Astrocyte of the hippocampus (primary cell): ENCODE results near the gene LGALSL.

ENCODE experiments used
- DNase-seq: peaks from one replicate; pipeline ENCODE4 v3.0.0; 2011; ENCODE audit warnings: low read depth, low spot score

The LGALSL gene

GRCh38 chr2:64453770-64454385 lies at the start of gene LGALSL:
Gene LGALSL (plus strand): TSS chr2:64454162. CDS start chr2:64454546, 384 bp downstream.
- peak; percentile 85 for DNase-seq

GRCh38 chr2:64404743-64405142 lies 49.2 kb upstream of the LGALSL start:
- no peak for DNase-seq

DNA sequence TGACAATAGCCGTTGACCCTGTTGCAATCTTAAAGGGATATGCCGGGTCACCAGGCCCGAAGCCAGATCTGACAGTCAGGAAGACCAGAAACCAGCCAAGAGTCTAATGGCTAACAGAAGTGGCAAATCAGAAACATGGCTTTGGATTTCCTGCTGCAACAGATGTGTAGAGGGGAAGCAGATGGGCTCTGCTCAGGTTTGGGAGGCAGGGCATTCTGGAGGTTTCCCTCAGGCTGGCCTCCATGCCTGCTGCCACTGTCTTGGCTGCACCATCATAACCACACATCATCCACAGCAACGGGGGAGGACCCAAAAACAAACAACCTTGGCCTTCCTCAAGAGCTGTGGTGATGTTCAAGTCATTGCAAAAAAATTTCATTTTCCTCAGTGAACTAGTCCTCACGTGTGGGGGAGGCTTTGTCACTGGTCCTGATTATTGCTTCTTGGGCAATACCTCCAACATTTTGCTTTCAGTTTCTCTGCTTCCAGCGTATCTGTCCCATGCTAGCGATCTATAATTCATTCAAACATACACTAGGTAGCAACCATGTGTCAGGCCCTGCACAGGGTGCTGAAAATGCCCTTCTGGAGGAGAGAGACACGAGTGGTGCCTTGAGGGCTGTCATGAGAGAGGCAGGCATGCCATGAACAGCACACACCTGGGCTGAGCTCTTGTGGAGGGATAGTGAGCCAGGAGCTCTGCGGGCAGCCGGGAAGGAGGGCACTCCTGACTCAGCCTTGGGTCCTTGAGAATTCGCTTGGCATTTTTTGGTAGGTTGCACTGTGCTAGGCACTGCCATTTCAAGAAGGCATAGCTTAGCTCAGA lies 48.2 kb upstream of the LGALSL start:
- peak; percentile 35 for DNase-seq

GRCh38 chr2:64406407-64406774 lies 47.6 kb upstream of the LGALSL start:
- no peak for DNase-seq

GRCh38 chr2:64408031-64408430 lies 45.9 kb upstream of the LGALSL start:
- no peak for DNase-seq

GRCh38 chr2:64410671-64411070 lies 43.3 kb upstream of the LGALSL start:
- no peak for DNase-seq

- DNase-seq, result no peak
These were observed 41.3 kb upstream of the LGALSL start for GRCh38 chr2:64412671-64413070.

GRCh38 chr2:64414736-64415435 lies 39.1 kb upstream of the LGALSL start:
- DNase-seq, result no peak

DNA sequence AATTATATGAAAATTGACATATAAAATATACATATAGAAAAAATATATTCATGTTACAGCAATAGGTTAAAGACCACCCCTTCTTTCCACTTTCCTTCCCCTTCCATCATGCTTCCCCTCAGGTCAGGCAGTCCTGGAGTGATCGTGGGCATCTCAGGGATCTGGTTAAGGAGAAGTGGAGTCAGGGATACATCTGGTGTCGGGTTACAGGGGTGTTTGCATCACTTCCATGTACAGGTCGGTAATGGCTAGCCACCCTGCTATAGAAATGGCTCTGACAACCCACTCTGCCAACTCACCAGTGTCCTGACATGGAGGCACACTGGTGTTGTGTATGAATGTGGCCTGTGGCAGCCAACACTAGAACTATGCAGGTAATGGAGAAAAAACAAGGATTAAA lies 36.3 kb upstream of the LGALSL start:
- DNase-seq, result no peak

GRCh38 chr2:64419596-64420165 lies 34.3 kb upstream of the LGALSL start:
- no peak for DNase-seq

DNA sequence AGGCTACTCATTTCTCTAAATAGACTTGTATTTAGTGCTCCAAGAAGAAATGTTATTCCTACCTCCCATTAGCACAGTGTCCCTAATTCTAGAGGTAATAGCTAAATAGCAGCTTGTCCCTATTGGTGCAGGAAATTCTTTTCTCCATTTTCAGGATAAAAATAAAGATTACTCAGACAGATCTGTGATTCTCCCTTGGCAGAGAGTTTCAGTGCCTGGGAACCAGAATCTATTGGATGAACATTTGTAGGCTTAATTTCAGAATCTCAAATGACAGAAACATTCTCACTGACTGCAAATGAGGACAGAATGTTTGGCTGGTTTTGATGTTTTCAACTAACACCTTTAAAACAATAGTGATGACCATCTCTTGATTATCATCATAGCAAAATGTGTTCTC lies 33.3 kb upstream of the LGALSL start:
- no peak for DNase-seq

GRCh38 chr2:64421201-64421600 lies 32.8 kb upstream of the LGALSL start:
- DNase-seq, result no peak

DNA sequence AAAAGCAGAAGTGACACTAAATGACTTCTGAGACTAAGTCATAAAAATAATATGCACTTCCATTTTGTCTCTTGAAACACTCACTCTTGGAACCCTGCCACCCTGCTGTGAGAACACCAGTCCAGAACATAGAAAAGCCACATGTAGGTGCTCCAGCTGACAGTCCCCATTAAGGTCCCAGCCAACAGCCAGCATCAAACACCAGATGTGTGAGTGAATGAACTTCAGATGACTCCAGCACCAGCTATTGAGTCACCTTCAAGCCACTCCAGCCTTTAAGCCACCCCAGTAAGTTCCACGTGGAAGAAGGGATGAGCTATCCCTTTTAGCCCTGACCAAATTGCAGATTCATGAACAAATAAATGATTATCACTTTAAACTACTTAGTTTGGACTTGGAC lies 31.5 kb upstream of the LGALSL start:
- DNase-seq, result no peak

GRCh38 chr2:64423303-64423702 lies 30.7 kb upstream of the LGALSL start:
- no peak for DNase-seq

DNA sequence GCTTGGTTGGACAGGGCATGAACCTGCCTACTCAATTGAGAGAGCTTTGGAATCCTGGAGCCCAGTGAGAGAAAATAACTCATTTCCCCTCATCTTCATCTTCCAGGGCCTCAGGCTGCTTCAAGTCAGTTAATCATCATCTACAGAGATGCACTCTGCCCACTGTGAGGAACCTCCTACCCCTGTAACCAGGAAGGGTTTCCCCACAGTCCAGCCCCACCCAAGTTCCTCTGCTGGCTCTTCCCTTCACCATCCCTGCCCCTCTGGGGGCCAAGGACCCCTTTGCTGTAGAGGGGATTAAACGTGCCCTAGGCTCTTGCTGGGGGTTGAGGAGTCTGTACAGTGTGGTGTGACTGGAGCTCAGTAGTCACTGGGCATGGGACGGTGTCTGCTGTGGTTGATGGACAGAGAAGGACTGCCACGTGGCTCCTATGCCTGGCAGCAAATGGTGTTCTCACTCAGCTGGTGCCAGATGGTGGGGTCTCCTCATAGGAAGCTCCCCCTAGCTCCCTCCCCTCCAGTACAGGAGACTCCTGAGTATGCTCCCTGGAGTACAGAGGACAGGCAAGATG lies 29.5 kb upstream of the LGALSL start:
- DNase-seq, result no peak

DNA sequence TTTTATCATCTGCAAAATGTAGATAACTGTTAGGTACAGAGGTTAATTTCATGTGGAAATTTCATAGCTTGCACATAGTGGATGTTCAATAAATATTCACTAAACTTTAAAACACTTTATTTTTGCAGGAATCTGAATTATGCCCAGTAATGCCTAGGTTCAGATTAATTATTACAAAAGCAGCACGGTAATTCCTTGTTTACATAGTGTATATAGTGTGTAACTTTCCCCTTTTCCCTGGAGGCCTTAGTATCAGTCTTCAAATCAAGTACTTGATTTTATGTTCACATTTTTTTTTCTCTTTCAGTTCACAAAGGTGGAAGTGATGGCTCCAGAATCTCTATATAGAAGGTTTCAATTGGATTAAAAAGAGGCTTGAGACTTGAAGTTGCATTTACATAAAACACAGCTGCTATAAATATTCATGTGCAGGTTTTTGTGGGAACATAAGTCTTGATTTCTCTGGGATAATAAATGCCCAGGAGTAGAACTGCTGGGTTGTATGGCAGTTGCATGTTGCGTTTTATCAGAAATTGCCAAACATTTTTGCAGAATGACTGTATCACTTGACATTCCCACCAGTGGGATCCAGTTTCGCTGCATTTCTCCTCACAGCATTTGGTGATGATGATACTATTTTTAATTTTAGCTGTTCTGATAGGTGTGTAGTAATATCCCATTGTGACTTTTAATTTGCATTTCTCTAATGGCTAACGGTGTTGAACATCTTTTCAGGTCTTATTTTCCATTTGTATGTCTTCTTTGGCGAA lies 27.6 kb upstream of the LGALSL start:
- peak; percentile 64 for DNase-seq

DNA sequence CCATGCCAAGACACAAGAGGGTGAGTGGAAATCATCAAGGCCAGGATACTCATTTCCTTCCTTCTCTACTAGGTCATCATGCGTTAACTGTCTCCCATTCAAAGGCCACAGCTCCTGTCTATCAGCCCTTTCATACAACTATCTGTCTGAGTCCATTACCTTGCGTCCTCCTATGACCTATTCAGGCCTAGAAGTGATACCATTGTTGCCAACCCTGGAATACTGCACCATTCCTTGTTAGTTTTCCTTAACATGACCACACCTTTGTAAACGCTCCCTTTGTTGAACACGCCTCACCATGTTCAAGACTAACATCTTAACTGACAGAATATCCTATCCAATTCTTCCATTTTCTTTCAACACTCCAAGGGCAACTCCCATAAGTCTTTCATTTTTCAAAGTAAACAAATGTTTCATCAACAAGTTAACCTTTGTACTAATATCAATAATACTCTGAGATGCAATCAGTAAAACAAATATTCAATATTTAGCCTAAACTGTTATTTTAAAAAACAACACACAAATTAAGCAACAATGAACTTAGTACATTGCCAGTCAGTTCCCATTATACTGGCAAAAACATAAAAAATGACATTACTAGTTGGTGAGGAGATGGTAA lies 19.8 kb upstream of the LGALSL start:
- no peak for DNase-seq

- DNase-seq, result no peak
These were observed 16.1 kb upstream of the LGALSL start for GRCh38 chr2:64437883-64438282.

DNA sequence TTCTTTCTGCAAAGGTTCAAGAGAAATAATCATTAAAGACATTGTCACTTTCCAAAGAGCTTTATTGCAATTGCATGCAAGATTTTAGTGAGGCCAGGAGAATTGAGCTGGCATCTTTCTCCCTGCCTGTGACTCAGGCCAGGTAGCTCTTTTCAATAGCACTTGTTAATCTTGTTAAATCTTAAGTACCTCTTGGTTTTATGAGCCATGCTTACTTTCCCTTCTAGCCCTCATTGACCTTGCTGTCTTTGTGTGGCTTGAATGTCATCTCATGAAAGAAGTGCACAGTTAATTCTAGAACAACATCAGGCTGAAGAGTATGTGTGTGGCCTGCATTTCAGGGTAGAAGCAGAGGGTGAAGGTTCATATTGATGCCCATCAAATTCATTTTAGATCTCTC lies 14.8 kb upstream of the LGALSL start:
- DNase-seq, result no peak

DNA sequence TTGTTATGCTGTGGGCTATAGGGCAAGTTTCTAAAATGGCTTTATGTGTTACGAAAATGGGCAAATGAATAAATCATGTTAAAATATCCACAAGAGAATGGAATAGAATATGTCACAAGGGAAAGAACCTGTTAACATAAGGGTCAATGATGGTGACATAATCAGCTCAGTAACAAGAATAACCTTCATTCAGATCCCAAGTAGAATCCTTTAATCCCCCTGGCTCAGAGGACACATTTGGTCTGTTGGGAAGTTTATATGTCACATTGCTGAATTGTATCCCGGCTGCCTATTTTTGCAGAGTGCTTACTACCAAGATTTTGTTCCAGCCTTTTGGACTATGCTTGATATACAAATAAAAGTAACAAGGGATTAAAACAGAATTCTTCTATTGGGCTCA lies 13.1 kb upstream of the LGALSL start:
- no peak for DNase-seq

- no peak for DNase-seq
These were observed 11.7 kb upstream of the LGALSL start for GRCh38 chr2:64442277-64442676.
